Liver (tissue), 9 donors: Measurements from ENCODE around the gene DNPH1. TPM values are rescaled to one million over a fixed set of nuclear protein-coding genes. Genes with fewer than 3 reads are reported as not detected.

Source experiments
- DNase-seq: peaks from one replicate; pipeline ENCODE4 v3.0.0-alpha.2; 2017; ENCODE audit warnings: low spot score
- H3K27ac ChIP-seq, 2 donors: one replicate each; pipeline ENCODE4 v1.7.0; 2013; ENCODE audit warnings: inconsistent platforms in 2 of 2, low read length in 2 of 2, control low read depth in 1 of 2, low read depth in 1 of 2, mild to moderate bottlenecking in 1 of 2
- H3K27me3 ChIP-seq, 4 donors: one replicate each; pipeline versions ENCODE4 v1.6.1 to v1.7.0; 2013; ENCODE audit warnings: low read length in 3 of 4, inconsistent platforms in 1 of 4, mild to moderate bottlenecking in 1 of 4, moderate library complexity in 1 of 4; ENCODE audit not compliant: control insufficient read depth in 4 of 4, insufficient read depth in 4 of 4
- H3K36me3 ChIP-seq, 4 donors: one replicate each; pipeline versions ENCODE4 v1.6.1 to v1.7.0; 2013; ENCODE audit warnings: low read length in 3 of 4, mild to moderate bottlenecking in 3 of 4, low read depth in 1 of 4, moderate library complexity in 1 of 4; ENCODE audit not compliant: control insufficient read depth in 4 of 4, insufficient read depth in 3 of 4
- H3K4me1 ChIP-seq, 4 donors: one replicate each; pipeline versions ENCODE4 v1.6.1 to v1.7.0; 2013; ENCODE audit warnings: low read length in 3 of 4, mild to moderate bottlenecking in 3 of 4, moderate library complexity in 1 of 4; ENCODE audit not compliant: control insufficient read depth in 4 of 4, insufficient read depth in 4 of 4
- H3K4me3 ChIP-seq, 3 donors: one replicate each; pipeline versions ENCODE4 v1.6.1 to v1.7.0; 2013; ENCODE audit warnings: low read length in 3 of 3, control low read depth in 1 of 3, low read depth in 1 of 3, mild to moderate bottlenecking in 1 of 3
- H3K9ac ChIP-seq, 2 donors: one replicate each; pipeline ENCODE4 v1.7.0; 2013; ENCODE audit warnings: low read length in 2 of 2, mild to moderate bottlenecking in 2 of 2, moderate library complexity in 2 of 2, control low read depth in 1 of 2, low read depth in 1 of 2
- H3K9me3 ChIP-seq, 4 donors: one replicate each; pipeline versions ENCODE4 v1.6.1 to v1.7.0; 2013; ENCODE audit warnings: low read length in 3 of 4; ENCODE audit not compliant: control insufficient read depth in 4 of 4
- EGR1 ChIP-seq, 2 donors: IDR thresholded peaks; 2 replicates each; pipeline ENCODE4 v1.6.1; 2016 to 2018; ENCODE audit warnings: antibody characterized with exemption in 2 of 2, low read depth in 2 of 2
- FOXA1 ChIP-seq: IDR thresholded peaks from 2 replicates; pipeline ENCODE4 v1.6.1; 2016; ENCODE audit warnings: antibody characterized with exemption
- FOXA2 ChIP-seq: IDR thresholded peaks from 2 replicates; pipeline ENCODE4 v1.6.1; 2016; ENCODE audit warnings: antibody characterized with exemption
- GABPA ChIP-seq, 2 donors: IDR thresholded peaks in 1 of 2; conservative IDR thresholded peaks in 1 of 2; 2 replicates each; pipeline ENCODE4 v1.6.1; 2016; ENCODE audit warnings: antibody characterized with exemption in 2 of 2, mild to moderate bottlenecking in 1 of 2, moderate library complexity in 1 of 2
- HNF4A ChIP-seq, 2 donors: conservative IDR thresholded peaks; 2 replicates each; pipeline ENCODE4 v1.6.1; 2016; ENCODE audit warnings: antibody characterized with exemption in 2 of 2, mild to moderate bottlenecking in 2 of 2
- HNF4G ChIP-seq: IDR thresholded peaks from 2 replicates; pipeline ENCODE4 v1.6.1; 2016; ENCODE audit warnings: antibody characterized with exemption
- JUND ChIP-seq, 2 donors: IDR thresholded peaks; 2 replicates each; pipeline ENCODE4 v1.6.1; 2016; ENCODE audit warnings: antibody characterized with exemption in 2 of 2
- MAX ChIP-seq: IDR thresholded peaks from 2 replicates; pipeline ENCODE4 v1.6.1; 2016; ENCODE audit warnings: antibody characterized with exemption
- NR2F2 ChIP-seq: IDR thresholded peaks from 2 replicates; pipeline ENCODE4 v1.6.1; 2016; ENCODE audit warnings: antibody characterized with exemption
- REST ChIP-seq: IDR thresholded peaks from 2 replicates; pipeline ENCODE4 v1.6.1; 2016; ENCODE audit warnings: antibody characterized with exemption, mild to moderate bottlenecking
- SP1 ChIP-seq: IDR thresholded peaks from 2 replicates; pipeline ENCODE4 v1.6.1; 2018; ENCODE audit warnings: antibody characterized with exemption, mild to moderate bottlenecking
- YY1 ChIP-seq: IDR thresholded peaks from 2 replicates; pipeline ENCODE4 v1.6.1; 2016; ENCODE audit warnings: antibody characterized with exemption, mild to moderate bottlenecking
- WGBS: extraction: QIAGEN DNeasy Blood & Tissue Kit; methylation state at CpG from one replicate; pipeline ENCODE4 v1.1.7; 2013; 5-methylcytosine and 5-hydroxymethylcytosine counted together
- polyA plus RNA-seq, 2 donors: library from polyadenylated mRNA; stranded (reverse) in 1 of 2; unstranded in 1 of 2; fragments of 200-250 nt in 1 of 2; fragments of >200 nt in 1 of 2; fragmentation: Nextera tagmentation in 1 of 2; extraction: Ambion mirVana in 1 of 2; gene quantifications; one replicate each; pipeline versions ENCODE4 v1.2.1 to v1.2.3, GENCODE V29; 2013 to 2015
- total RNA-seq, 2 donors: library from RNA; depleted of rRNA; stranded (reverse); fragments of >200 nt; gene quantifications; one replicate each; pipeline ENCODE4 v1.2.3, GENCODE V29; 2014
- TF ChIP-seq, protein P1 (sequence below): fragments of 150-350 bp; IDR thresholded peaks from 2 replicates; pipeline ENCODE4 v1.5.1; 2017; ENCODE audit warnings: improper control_type of control experiment, low read depth, low read length; ENCODE audit not compliant: missing input control
- TF ChIP-seq, protein P2 (sequence below): IDR thresholded peaks from 2 replicates; pipeline ENCODE4 v1.6.1; 2016; ENCODE audit warnings: antibody characterized with exemption
- TF ChIP-seq, protein P3 (sequence below): IDR thresholded peaks from 2 replicates; pipeline ENCODE4 v1.6.1; 2016; ENCODE audit warnings: antibody characterized with exemption
- donor health status: healthy.
- donor health status: healthy.
- donor health status: healthy.
- donor health status: healthy.
- donor health status: healthy.

DNPH1 gene
- total and polyA plus RNA-seq, 4 donors, result 53.2 to 195 (median 103) TPM

GRCh38 chr6:43217351-43217750, 11.9 kb downstream of the DNPH1 start:
- Histone ChIP-seq H3K27me3 (no peaks in the 10 kb centered on the region), H3K4me3 (no peak overlapping the region), H3K27ac (no peak overlapping the region), H3K9me3 (no peaks in the 10 kb centered on the region), H3K36me3 (peaks cover 6 to 32% (median 7%) of the 10 kb centered on the region in 4 donors), H3K9ac (no peak overlapping the region), H3K4me1 (no peaks in the 10 kb centered on the region)
- no peak for DNase-seq
- WGBS, result 95% methylated on average over 5 of the region's 5 CpGs
- TF ChIP-seq MAX, result no peak
- no peak for TF ChIP-seq EGR1 (IDR thresholded peaks at IDR 0.05; ENCODE audit: low read depth in 2 of 2)
- TF ChIP-seq NR2F2, result no peak
- no peak for TF ChIP-seq SP1
- no peak for TF ChIP-seq HNF4G
- TF ChIP-seq, protein P1, sequence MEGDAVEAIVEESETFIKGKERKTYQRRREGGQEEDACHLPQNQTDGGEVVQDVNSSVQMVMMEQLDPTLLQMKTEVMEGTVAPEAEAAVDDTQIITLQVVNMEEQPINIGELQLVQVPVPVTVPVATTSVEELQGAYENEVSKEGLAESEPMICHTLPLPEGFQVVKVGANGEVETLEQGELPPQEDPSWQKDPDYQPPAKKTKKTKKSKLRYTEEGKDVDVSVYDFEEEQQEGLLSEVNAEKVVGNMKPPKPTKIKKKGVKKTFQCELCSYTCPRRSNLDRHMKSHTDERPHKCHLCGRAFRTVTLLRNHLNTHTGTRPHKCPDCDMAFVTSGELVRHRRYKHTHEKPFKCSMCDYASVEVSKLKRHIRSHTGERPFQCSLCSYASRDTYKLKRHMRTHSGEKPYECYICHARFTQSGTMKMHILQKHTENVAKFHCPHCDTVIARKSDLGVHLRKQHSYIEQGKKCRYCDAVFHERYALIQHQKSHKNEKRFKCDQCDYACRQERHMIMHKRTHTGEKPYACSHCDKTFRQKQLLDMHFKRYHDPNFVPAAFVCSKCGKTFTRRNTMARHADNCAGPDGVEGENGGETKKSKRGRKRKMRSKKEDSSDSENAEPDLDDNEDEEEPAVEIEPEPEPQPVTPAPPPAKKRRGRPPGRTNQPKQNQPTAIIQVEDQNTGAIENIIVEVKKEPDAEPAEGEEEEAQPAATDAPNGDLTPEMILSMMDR, result no peak

DNA sequence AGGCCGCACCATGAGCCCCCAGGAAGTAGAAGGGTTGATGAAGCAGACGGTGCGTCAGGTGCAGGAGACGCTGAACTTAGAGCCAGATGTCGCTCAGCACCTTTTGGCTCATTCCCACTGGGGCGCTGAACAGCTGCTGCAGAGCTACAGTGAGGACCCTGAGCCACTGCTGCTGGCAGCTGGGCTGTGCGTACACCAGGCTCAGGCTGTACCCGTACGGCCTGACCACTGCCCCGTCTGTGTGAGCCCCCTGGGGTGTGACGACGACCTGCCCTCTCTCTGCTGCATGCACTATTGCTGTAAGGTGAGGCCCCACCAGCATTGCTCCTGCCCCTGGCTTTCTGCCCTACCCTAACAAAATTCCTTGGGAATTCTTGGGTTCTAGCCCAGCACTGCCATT, 13.1 kb downstream of the DNPH1 start:
- 96% methylated on average over 12 of the region's 12 CpGs for WGBS
- Histone ChIP-seq H3K4me1 (no peaks in the 10 kb centered on the region), H3K27me3 (no peaks in the 10 kb centered on the region), H3K9ac (no peak overlapping the region), H3K27ac (no peak overlapping the region), H3K9me3 (no peaks in the 10 kb centered on the region), H3K4me3 (no peak overlapping the region), H3K36me3 (peaks cover 3 to 30% (median 7%) of the 10 kb centered on the region in 4 donors)
- DNase-seq, result no peak
- TF ChIP-seq FOXA2 (no peak), NR2F2 (no peak), HNF4G (no peak), GABPA (IDR thresholded peaks at IDR 0.05 in 1 of 2, conservative IDR thresholded peaks at IDR 0.05 in 1 of 2) (no peak)
- TF ChIP-seq, protein P1, result no peak
- TF ChIP-seq, protein P2, sequence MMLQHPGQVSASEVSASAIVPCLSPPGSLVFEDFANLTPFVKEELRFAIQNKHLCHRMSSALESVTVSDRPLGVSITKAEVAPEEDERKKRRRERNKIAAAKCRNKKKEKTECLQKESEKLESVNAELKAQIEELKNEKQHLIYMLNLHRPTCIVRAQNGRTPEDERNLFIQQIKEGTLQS, result no peak

GRCh38 chr6:43215066-43215465, 14.2 kb downstream of the DNPH1 start:
- H3K9ac ChIP-seq, result no peak overlapping the region
- DNase-seq, result no peak
- no peaks in the 10 kb centered on the region for H3K27me3 ChIP-seq
- peaks cover 3 to 27% (median 6%) of the 10 kb centered on the region in 4 donors for H3K36me3 ChIP-seq
- no peak overlapping the region for H3K27ac ChIP-seq
- H3K4me3 ChIP-seq, result no peak overlapping the region
- no peaks in the 10 kb centered on the region for H3K4me1 ChIP-seq
- no peaks in the 10 kb centered on the region for H3K9me3 ChIP-seq
- WGBS, result 97% methylated on average over 8 of the region's 8 CpGs
- no peak for TF ChIP-seq FOXA1
- no peak for TF ChIP-seq HNF4A (conservative IDR thresholded peaks at IDR 0.05)
- TF ChIP-seq GABPA (IDR thresholded peaks at IDR 0.05 in 1 of 2, conservative IDR thresholded peaks at IDR 0.05 in 1 of 2), result no peak
- TF ChIP-seq JUND (IDR thresholded peaks at IDR 0.05), result no peak
- TF ChIP-seq, protein P1, result no peak
- TF ChIP-seq EGR1 (IDR thresholded peaks at IDR 0.05; ENCODE audit: low read depth in 2 of 2), result no peak
- TF ChIP-seq REST, result no peak
- TF ChIP-seq, protein P3, sequence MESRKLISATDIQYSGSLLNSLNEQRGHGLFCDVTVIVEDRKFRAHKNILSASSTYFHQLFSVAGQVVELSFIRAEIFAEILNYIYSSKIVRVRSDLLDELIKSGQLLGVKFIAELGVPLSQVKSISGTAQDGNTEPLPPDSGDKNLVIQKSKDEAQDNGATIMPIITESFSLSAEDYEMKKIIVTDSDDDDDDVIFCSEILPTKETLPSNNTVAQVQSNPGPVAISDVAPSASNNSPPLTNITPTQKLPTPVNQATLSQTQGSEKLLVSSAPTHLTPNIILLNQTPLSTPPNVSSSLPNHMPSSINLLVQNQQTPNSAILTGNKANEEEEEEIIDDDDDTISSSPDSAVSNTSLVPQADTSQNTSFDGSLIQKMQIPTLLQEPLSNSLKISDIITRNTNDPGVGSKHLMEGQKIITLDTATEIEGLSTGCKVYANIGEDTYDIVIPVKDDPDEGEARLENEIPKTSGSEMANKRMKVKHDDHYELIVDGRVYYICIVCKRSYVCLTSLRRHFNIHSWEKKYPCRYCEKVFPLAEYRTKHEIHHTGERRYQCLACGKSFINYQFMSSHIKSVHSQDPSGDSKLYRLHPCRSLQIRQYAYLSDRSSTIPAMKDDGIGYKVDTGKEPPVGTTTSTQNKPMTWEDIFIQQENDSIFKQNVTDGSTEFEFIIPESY, result no peak
- TF ChIP-seq YY1, result no peak
